Fibroblast of lung (primary cell): Measurements from ENCODE around the gene DMBT1.

Source experiments
- CTCF ChIP-seq, 2 donors: IDR thresholded peaks in 1 of 2; conservative IDR thresholded peaks in 1 of 2; 1 replicate in 1 of 2; 2 replicates in 1 of 2; pipeline ENCODE4 v1.5.1; 2011 to 2012; ENCODE audit warnings: low read length in 2 of 2, control low read depth in 1 of 2, inconsistent platforms in 1 of 2, low read depth in 1 of 2, mild to moderate bottlenecking in 1 of 2
- EZH2 ChIP-seq: IDR thresholded peaks from 2 replicates; pipeline ENCODE4 v1.5.1; 2012; ENCODE audit warnings: low read length, control low read depth, mild to moderate bottlenecking; ENCODE audit errors: missing control alignments

GRCh38 chr10:122678266-122678665 is 117.7 kb downstream of the DMBT1 start:
- TF ChIP-seq CTCF (conservative IDR thresholded peaks at IDR 0.05 in 1 of 2, IDR thresholded peaks at IDR 0.05 in 1 of 2; ENCODE audit: low read depth in 1 of 2, low read length in 2 of 2) (no peak), EZH2 (no peak)
